HG02870 (cell line): Measurements from ENCODE around the gene REC8.

ENCODE experiments used
- ATAC-seq: cut with Tn5 transposase; IDR thresholded peaks from one replicate; pipeline ENCODE4 v1.9.1; 2021; ENCODE audit warnings: mild to moderate bottlenecking, moderate library complexity; ENCODE audit not compliant: unreplicated experiment

REC8 gene

DNA sequence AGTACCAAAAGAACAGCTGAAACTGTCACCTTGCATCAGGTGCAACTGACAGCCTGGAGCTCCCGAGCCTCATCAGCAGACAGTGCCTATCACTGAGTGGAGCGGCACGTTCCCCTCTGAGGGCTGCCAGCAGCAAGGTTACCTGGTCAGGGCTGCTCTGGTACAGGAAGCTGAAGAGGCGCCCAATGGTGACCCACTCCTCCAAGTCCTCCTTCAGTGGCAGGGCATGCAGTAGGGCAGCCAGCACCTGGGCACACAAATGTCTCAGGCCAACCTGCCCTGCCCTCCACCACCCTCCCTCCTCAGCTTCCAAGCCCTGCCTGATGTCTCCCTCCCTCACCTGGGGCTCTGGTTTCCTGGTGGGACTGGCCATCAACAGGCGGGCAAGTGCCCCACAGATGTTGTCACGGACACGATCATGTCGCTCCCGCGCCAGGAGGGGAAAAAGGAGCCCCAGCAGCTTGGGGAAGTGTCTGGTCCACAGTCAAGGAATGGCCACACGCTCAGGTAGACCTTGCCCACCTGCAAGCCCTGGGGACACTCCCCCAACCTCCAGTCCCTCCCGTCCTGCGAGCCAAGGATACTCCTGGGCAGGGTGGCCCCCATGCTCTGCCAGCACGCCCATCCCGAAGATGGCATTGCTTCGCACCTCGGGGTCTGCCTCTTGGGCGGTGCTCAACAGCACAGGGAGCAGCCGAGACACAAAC is 9.6 kb downstream of the REC8 start:
- ATAC-seq = no peak

DNA sequence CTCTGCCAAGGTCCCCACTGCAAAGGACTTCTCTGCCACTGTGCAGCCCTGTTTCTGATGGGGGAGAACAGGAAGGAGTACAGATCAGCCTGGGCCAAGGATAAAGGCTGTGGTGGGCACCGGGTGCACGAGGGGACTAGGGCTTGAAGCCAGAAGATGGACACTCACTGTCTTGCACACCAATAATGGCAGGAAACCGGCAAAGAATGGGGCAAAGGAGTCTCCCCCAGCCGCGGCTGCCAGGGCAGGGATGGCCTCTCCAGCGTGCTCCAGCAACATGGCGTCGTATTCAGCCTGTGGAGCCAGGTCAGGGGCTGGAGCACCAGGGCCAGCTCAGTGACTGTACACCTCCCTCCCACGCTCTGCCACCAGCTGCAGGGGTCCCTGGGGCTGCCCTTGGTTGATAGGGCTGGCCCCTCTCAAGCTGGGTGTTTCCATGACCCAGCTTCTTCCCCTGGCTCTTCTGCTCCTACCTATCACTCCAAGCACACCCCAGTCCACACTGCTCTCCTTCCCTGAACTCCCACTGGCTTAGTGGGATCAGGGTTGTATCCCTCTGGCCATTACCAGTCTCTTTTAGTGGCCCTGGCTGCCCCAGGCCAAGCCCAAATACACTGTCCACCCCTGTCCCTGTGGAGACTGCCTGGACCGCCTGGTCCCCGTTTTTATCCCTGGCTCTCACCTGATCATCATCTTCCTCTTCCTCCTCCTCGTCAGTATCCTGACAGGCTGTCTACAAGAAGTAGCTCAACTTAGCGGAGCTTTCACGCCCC is 10.4 kb downstream of the REC8 start:
- ATAC-seq = no peak

DNA sequence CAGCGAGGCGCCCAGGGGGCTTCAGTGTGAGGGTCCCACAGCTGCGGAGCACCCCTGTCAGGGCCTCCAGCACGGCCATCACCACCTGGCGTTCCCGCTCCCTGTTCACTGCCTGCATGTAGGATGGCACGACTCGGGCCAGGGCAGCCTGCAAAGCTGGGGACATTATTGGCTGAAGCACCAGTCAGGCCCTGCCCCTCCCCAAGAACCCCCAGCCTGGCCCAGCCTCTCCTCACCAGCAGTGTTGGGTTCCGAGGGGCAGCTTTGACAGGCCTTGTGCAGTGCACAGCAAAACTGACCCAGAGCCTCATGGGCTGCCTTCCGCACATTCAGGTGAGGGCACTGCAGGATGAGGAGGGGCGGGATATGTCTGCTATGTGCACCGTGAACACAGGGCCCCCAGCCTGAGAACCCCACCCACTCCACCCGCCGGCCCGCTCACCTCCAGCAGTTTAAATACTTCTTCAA is 11.2 kb downstream of the REC8 start:
- no peak for ATAC-seq

DNA sequence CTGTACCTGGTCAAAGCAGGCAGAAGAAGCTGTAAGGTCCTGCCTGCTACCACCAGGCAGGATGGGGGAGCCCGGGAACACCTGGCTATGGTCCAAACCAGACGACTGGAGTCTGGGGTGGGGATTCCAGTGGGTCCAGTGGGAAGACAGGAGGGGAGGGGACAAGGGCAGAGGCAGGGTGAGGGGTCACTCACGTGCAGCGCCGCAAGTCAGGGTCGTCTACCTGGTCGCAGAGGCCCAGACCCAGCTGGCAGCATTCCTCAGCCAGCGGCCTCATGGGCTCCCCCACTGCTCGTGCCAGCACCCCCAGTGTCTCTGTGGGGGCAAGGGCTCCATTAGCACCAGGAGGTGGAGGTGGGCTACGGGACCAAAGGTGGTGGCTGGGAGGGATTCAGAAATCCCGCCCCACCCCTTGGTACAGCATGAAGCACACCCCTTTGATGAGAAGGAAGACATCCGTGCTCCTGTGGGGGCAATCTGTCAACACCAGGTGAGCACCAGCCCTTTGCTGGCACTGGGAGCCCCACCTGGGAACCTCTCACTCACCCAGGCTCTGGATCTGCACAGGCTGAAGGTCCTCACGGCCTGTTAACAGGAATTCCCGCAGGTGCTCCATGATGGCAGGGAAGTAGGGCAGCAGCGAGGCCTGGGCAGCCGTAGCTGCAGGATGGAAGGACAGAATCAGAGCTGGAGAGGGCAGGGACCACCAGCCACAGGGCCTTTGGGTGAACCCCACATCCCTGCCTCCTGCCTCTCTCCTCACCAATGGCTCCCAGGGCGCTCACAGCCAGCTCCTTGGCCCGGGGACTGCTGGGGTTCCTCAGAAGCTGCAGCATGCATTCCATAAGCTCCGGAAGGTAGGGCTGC is 12.5 kb downstream of the REC8 start:
- no peak for ATAC-seq

DNA sequence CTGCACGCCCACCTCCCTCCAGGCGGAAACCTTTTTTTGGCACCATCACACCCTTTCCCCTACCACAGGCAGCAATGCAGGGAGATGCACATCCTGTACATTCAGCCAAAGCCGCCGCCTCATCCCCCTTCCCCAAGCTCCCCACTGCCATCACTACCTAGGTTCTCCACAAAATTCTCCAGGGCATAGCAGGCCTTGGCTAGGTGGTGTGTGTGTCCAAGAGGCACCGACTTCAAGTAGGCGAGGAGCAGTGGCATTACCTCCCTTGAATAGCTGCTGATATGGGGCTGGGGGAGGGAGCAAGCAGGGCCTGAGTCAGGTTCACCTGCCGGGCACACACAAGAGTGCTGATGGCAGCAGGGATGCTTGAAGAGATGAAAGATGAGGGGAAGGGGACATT is 13.1 kb downstream of the REC8 start:
- no peak for ATAC-seq

DNA sequence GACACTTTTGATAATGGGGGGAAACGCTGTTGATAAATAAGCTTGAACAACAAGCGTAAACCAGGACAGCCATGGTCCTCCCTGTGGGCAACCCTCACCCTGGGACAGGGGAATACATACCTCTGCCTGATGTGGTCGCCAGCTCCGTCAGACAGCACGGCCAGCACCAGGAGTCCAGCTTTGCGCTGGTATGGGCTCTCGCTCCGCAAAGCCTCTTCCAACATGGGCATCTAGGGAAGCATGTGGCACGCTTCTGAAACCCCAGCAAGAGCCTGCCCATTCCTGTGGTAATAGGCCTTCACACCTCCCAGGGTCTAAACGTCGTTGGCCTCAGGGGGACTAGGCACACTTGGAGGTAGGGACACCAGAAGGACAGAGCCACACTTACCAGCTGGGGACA is 13.9 kb downstream of the REC8 start:
- no peak for ATAC-seq

DNA sequence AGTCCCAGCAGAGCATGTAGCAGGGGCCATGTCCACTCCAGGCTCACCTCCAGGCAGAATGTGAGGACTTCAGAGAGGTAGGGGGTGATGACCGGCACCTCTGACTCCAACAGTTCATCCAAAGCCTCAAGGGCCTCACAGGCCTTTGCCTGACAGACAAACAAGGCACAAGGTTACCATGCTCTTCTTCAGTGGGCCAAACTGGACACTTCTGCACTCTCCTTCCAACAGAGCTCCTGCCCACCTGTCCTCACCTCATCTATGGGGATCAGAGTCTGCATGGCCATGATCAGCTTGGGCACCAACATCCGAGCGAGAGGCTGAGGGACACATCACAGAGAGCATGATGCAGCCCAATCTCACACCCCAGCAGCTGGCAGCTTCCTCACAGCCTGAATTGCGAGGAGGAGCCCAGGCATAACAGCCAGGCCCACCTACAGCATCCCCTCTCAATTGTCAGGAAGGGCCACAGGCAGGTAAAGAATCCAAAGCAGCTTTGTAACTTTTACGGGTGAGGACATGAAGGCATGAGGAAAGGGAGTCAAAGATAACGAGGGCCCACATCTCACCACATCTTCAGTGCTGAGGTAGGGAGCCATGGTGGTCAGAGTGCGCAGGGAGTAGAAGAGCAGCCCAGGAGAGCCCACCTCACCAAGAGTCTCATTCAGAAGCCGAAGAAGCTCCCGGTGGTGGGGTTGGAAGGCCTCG is 15.1 kb downstream of the REC8 start:
- no peak for ATAC-seq

DNA sequence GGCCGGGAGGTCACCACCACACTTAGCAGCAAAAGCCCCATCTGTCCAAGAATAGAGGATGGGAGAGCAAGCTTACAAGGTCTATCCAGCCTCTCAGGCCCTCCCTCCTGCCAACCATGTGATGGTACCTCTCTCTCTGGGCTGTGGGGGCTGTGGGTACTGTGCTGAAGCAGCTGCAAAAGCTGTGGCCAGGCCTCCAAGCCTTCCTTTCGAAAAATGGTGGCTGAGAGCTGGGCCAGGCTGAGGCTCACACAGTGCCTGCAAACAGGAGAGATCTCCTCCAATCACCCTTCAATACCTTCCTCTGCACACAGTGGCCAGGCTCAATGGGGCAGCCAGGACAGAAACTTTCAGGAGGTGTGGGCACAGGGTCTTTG is 15.6 kb downstream of the REC8 start:
- ATAC-seq = no peak

DNA sequence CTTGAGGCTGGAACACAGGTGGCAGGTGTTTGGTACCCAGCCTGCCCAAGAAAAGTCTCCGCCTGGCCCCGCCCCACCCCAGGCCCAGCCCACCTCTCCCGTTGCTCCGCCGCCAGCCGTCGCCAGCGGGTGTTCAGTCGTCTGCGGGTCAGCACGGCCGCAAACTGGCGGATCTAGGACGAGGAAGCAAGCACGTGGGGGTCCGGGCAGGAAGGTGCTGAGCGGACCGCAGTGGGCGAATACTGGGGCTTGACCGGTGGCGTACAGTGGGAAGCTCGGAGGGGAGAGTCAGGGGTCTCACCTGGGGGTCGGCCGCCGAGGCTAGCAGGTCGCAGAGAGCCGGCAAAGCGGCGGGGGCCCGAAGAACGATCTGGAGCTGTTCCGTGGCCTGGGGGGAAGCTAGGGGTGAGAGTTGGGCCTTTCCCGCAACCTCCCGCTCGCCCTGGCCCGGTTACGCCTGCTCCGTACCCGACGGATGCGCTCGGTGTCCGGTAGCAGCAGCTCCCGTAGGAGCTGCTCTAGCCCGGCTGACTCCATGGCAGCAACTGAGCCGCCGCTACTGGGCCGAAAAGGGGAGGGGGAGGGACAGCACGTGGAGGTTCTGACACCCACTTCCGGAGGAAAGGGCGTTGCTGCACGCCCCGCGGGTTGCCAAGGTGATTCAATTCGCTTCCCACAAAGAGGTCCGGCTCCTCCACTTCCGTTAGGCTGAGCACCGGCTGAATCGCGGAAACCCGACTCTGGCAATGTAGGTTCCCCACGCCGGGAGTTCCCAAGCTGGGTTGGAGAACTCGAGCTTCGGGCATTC is 16.6 kb downstream of the REC8 start, which contains the start of gene IPO4:
Gene IPO4 (minus strand): TSS at position 566 of the 808 bp plus-strand sequence. CDS start 29 bp downstream, at position 537.
- peak; percentile 93 for ATAC-seq

DNA sequence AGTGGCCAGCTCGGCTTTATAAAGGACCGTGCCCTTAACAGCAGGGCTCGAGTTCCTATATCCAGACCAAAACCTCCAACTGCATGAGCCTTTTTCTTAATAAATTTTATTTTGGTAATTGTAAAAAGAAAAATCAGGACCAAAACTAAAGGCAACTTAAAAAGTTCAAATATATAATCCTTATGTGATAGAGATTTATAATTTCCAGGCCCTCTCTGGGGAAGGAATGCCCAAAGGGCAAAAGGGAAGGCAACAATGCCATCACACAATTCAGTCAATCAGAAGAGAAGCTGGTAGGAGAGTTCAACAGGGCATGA is 17.1 kb downstream of the REC8 start:
- ATAC-seq = no peak

DNA sequence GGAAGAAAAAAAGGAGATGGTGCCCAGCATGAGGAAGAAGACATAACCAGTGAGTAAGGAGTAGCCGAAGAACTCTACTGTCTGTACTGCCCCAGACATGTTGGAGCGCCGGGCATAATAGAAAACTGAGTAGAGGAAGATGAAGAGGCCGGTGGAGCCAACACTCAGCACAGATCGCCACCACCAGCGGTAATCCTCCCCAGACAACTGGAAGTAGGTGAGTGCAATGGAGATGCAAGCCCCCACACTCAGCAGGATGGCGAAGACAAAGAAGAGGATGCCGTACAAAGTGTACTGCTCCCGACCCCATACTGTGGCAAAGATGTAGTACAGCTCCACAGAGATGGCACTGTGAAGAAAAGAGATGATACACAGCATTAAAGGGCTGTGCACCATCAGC is 17.6 kb downstream of the REC8 start:
- ATAC-seq = no peak

DNA sequence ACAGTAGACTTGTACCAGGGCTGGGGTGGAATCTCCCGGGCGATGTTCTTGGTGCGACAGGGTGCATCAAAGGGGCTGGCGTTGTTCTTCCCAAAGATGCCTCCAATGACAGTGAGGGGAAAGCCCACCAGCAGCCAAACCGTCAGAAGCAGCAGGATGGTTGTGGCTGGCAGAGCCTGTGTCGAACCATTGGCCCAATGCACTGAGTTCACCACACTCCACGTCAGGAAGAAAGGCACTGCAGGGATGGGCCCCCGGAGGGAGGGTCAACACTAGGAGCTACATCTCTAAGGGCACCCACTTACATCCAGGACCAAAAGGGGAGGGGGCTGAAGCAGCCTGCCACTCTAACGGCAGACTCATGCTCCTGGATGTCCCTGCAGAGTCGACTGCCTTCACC is 18.5 kb downstream of the REC8 start:
- no peak for ATAC-seq

DNA sequence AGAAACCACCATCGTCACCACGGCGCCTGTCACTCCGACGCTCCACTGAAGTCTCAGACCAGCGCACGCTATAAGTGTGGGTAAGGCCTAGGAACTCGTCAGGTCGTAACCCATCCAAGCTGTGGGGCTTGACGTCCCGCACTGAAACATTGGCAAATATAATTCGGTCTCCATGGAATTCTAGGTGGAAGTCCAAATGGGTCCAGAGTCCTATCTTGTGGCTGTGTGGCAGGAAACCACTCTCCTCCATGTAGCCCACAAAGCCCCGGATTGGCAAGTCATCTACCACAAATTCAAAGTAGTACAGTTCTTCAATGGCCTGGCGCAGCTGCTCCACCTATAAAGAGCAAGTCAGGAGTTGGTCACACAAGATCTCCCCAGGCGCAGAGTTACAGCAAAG is 21.1 kb downstream of the REC8 start:
- ATAC-seq = no peak

DNA sequence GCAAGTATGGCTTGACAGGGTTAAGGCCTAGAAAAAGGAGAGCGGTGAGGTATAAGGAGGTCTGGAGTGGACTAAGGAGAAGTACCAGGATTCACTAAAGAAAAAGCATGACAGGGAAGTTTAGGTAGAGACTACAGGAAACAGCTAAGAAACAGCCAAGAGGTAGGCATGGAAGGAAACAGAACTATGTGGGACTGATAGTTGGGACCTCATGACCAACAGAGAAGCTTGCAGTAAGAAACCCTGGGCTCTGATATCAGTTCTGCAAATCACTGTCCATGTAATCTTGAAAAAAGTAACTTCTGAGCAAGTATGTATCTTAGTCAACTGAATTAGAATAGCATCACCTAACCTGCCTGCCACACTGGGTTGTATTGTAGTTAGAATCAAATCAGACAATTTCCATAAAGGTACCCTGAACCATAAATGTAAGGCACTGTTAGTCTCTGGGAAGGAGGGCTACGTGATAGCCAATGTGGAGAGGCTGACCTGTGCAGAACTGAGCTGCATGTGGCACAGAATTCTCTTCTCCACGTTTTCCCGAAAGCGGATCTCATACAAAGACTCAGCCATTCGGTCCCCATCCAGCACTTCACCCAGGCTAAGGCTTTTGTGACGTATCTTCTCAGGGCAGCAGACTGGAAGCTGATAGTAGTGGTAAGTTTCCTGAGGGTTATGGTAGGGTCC is 22.4 kb downstream of the REC8 start:
- ATAC-seq = no peak

DNA sequence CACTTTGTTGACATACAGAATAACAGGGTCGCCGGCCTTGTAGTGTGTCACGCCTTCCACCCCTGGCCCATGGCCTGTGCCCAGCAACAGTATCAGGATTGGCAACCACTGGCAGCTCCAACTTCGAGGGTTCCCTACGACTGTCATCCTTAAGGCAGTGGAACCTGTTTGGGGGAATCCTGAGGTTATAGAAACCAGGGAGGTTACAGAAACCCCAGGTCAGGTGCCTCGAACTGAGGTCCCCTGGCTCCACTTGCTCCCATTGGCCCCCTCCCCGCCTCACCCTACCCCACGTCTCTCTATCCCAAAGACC is 22.9 kb downstream of the REC8 start:
- no peak for ATAC-seq

DNA sequence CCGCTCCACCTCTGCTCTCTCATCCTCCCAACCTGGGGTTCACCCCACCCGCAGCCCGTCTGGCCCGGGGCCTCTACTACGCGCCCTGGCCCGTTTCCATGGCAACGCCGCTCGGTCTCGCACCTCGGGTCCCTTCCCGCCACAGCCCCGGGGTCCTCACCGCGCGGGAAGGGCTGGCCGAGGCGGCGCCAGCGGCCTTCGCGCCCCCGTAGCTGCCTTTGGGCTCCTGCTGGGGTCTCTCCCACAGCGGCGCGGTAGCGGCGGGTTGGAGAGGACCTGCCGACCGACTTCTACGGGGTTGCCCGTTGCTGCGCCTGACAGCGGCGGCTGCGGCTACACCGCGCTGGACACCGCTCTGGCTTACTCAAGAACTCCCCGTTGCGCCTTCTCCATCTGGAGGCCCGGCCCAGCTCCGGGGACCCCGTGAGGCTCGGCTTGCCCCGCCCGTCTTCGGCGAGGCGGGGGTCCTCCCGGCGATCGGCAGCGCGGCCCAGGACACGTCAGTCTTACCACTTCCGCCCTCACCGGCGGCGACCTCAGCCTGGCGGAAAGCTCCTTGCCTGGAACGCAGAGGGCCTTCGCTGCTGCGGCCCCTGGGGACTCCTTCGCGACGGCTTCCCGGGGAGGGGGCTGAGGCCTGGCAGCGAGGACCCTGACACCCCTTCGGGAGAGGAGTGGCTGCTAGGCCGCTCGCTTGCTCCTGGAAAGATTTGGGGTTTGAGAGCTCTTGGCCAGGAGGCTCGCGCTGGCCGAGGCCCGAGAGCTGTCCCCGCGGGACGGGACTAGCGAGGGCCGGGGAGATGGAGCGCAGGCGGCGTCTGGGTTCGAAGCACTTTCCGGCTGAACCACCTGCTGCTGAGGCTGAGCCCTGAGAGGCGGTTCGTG is 23.5 kb downstream of the REC8 start, which contains the start of gene TM9SF1:
Gene TM9SF1 (minus strand): TSS at position 256 of the 885 bp plus-strand sequence. CDS start 422 bp downstream, outside the sequence.
- ATAC-seq = peak; percentile 79

DNA sequence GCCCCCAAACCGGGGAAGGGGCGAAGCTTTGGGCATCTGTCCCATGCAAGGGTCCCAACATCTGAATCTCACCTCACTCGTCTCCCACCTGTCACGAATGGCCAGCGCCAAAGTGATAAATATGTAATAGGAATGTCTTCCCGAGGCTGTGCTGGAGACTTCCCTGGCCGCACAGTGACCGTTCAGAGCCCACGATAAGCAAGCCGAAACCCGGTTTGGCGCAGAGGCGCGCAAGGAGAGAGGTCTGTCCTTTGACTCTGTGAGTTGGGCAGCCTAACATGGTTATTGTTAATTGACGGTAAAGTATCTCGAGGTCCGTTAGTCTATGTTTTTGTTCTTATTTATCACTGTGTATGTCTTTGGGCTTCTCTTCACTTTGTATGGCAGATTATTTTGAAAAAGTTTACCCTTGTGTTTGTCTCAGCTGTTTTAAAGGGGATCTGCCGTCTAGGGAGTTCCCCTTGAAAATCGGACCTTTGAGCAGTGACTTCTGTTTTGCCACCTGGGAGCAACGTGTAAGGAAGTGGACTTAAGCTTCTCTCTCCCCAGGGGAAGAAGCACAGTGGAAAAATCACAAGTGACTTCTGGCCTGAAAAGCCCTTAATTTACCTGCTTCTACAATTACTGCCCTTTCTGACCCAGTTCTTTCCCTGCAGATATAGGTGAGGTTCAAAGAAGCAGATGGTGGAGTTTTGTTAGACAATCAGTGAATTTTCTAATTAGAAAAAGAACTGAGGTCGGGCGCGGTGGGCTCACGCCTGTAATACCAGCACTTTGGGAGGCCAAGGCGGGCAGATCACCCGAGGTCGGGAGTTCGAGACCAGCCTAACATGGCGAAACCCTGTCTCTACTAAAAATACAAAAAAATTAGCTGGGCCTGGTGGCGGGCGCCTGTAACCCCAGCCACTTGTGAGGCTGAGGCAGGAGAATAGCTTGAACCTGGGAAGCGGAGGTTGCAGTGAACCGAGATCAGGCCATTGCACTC is 24.5 kb downstream of the REC8 start:
- peak; percentile 30 for ATAC-seq
